ENCODE results near the gene IL11.

Gene IL11

DNA sequence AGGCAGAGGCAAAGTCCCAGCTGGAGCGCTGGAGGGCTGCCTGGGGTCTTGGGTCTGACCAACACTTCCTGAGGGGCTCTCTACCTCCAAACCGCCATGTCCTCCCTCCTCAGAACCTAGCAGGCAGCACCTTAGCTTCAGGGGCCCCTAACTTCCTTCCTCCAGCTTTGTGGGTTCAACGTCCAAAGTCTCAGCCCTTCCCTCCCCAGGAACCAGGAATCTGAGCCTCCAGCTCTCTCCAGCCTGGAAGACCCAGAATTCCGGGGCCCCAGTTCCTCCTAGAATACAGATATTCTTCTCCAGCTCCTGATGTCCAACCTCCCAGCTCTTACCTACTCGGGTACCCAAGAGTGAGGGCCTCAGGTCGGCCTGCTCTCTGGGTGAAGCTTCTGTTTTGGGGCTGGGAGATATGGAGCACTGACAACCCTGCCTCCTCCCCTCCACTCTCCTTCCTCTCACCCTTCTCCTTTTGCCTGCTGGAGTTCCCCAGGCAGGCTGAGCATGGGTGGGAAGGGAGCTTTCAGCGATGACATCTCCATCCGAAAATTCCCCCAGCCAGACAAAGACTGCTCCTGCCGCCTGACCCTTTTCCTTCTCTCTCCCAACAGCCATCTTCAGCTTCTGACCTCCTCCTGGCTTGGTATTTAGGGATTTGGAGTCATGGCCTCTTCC is 48.7 kb downstream of the IL11 start:
- DNase-seq = no peak

GRCh38 chr19:55320844-55321419 is 49.3 kb downstream of the IL11 start:
- no peak for DNase-seq

- no peak for DNase-seq
These were observed 50.5 kb downstream of the IL11 start for GRCh38 chr19:55319785-55320184.

- DNase-seq = no peak
These were observed 53.6 kb downstream of the IL11 start for GRCh38 chr19:55316646-55317045.

- no peak for DNase-seq
These were observed 54.2 kb downstream of the IL11 start for GRCh38 chr19:55315956-55316525.

DNA sequence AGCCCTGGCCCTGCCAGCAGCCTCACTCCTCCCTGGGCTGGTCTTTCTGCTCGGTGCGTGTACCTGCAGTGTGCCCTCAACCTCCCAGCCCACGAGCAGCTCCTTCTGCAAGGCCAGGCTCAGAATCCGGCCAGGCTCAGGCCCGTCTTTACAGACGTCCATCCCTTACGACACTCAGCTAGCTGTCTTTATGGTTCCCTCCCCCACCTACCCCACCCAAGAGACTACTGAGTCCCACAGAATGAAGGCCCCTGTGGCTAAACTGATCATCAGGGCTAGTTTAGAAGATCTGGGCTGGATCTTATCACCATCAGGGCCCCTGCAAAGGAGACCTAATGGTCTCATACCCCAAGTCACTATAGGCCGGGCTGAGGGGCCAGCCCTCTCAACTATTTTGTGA is 55.9 kb downstream of the IL11 start:
- DNase-seq = no peak
